K562 (cell line): ENCODE results near the gene PLAAT4. TPM values are rescaled to one million over a fixed set of nuclear protein-coding genes. Genes with fewer than 3 reads are reported as not detected.
A peak's percentile ranks its signal among the peaks of the same experiment; 100 is the strongest.

Source experiments
- ATAC-seq: fragments of 200-7000 bp; cut with Tn5 transposase; 3 replicates; pipeline ENCODE4 v1.9.1; 2020; ENCODE audit warnings: moderate library complexity
- BruUV-seq: library from RNA; stranded (reverse); fragments of 400-500 nt; replicated peaks from 2 replicates; lab custom pipeline; 2021; lab: Mats Ljungman, UMichigan
- CTCF ChIA-PET: fragments of 300-600 bp; formaldehyde crosslinking; extraction: SDS; loops from one replicate; lab custom pipeline; 2021; ENCODE audit warnings: low intra/inter-chr PET ratio; lab: Yijun Ruan, JAX
- POLR2A ChIA-PET: fragments of 300-600, 350-650 bp; sonication (Branson Sonifier 250); formaldehyde crosslinking; extraction: SDS; loops from one replicate; lab custom pipeline; 2021; ENCODE audit warnings: antibody characterized with exemption, inconsistent platforms; lab: Yijun Ruan, JAX
- DNase-seq, 4 experiments: peaks; one replicate each; pipeline versions ENCODE4 v3.0.0 to v3.0.0-alpha.2; 2011 to 2018; ENCODE audit warnings: low spot score in 3 of 4, mixed read lengths in 3 of 4; ENCODE audit errors: extremely low read depth in 1 of 4
- FAIRE-seq: peaks from 2 replicates; lab custom pipeline; 2011; peaks lifted over from hg19 to GRCh38; lab: Jason Lieb, UNC
- H2AFZ ChIP-seq: 2 replicates; pipeline ENCODE4 v1.6.0; 2011; ENCODE audit warnings: low read depth, low read length, control low read depth, inconsistent platforms
- H3K27ac ChIP-seq: fragments of 200-600 bp; 3 replicates; pipeline ENCODE4 v1.8.0; 2011; ENCODE audit warnings: low read depth, mild to moderate bottlenecking, control low read depth, inconsistent platforms, low read length, moderate library complexity, mixed read lengths; ENCODE audit errors: extremely low read depth
- H3K27me3 ChIP-seq, 2 experiments: fragments of 300-600 bp in 1 of 2; 2 replicates in 1 of 2; 3 replicates in 1 of 2; pipeline versions ENCODE4 v1.6.0 to v1.8.0; 2011; ENCODE audit warnings: inconsistent platforms in 2 of 2, low read length in 2 of 2, mild to moderate bottlenecking in 1 of 2, mixed read lengths in 1 of 2, moderate library complexity in 1 of 2; ENCODE audit not compliant: control insufficient read depth in 2 of 2, insufficient read depth in 2 of 2
- H3K36me3 ChIP-seq: fragments of 300-600 bp; 3 replicates; pipeline ENCODE4 v1.8.0; 2011; ENCODE audit warnings: mild to moderate bottlenecking, low read length, inconsistent platforms; ENCODE audit not compliant: control insufficient read depth, insufficient read depth
- H3K4me1 ChIP-seq, 2 experiments: fragments of 200-600 bp in 1 of 2; replicated peaks in 1 of 2; 2 replicates in 1 of 2; 3 replicates in 1 of 2; pipeline versions ENCODE4 v1.5.1 to v1.8.0; 2011; ENCODE audit warnings: inconsistent platforms in 2 of 2, low read length in 2 of 2, mild to moderate bottlenecking in 1 of 2, mixed read lengths in 1 of 2, moderate library complexity in 1 of 2; ENCODE audit not compliant: control insufficient read depth in 2 of 2, insufficient read depth in 2 of 2
- H3K4me2 ChIP-seq: 2 replicates; pipeline ENCODE4 v1.6.1; 2011; ENCODE audit warnings: low read length, control low read depth, inconsistent platforms, mixed read lengths; ENCODE audit not compliant: insufficient read depth
- H3K4me3 ChIP-seq: fragments of 200-600 bp; sonication (generic), shearing (Covaris generic); 2 replicates; pipeline ENCODE4 v1.5.1; 2016; ENCODE audit warnings: control low read depth, inconsistent platforms
- H3K79me2 ChIP-seq: fragments of 200-600 bp; 3 replicates; pipeline ENCODE4 v1.8.0; 2011; ENCODE audit warnings: low read length, inconsistent platforms; ENCODE audit not compliant: control insufficient read depth, insufficient read depth
- H3K9ac ChIP-seq, 2 experiments: 2 replicates each; pipeline versions ENCODE4 v1.6.0 to v1.6.1; 2011; ENCODE audit warnings: low read depth in 2 of 2, low read length in 2 of 2, control low read depth in 1 of 2, inconsistent platforms in 1 of 2, mild to moderate bottlenecking in 1 of 2, mixed read lengths in 1 of 2; ENCODE audit not compliant: insufficient read depth in 1 of 2
- H3K9me1 ChIP-seq: one replicate; pipeline ENCODE4 v1.6.0; 2011; ENCODE audit warnings: inconsistent platforms, mild to moderate bottlenecking, low read length, moderate library complexity; ENCODE audit not compliant: control insufficient read depth, insufficient read depth
- H3K9me3 ChIP-seq: replicated peaks from 2 replicates; pipeline ENCODE4 v1.5.1; 2011; ENCODE audit warnings: low read depth, low read length, inconsistent platforms; ENCODE audit not compliant: control insufficient read depth, insufficient read depth
- H4K20me1 ChIP-seq: replicated peaks from 2 replicates; pipeline ENCODE4 v1.6.1; 2011; ENCODE audit warnings: low read length, inconsistent platforms, mixed read lengths; ENCODE audit not compliant: control insufficient read depth, insufficient read depth
- PML ChIP-seq: IDR thresholded peaks from 2 replicates; pipeline ENCODE4 v1.6.1; 2012; ENCODE audit warnings: low read length, inconsistent platforms
- POLR3A ChIP-seq: IDR thresholded peaks from 2 replicates; pipeline ENCODE4 v1.6.1; 2011; ENCODE audit warnings: borderline replicate concordance, mild to moderate bottlenecking, moderate library complexity; ENCODE audit not compliant: insufficient read length, insufficient read depth; ENCODE audit errors: extremely low read depth
- ZNF174 ChIP-seq: fragments of 250-450 bp; sonication (Bioruptor Pico); IDR thresholded peaks from 2 replicates; pipeline ENCODE4 v1.4.0; 2020; ENCODE audit warnings: mild to moderate bottlenecking
- WGBS: fragments of 100-300 bp; shearing (Covaris generic); methylation state at CpG from one replicate; pipeline ENCODE4 v1.1.6; 2016; ENCODE audit warnings: low coverage, mixed read lengths; ENCODE audit not compliant: insufficient coverage; ENCODE audit errors: missing lambda C conversion rate; 5-methylcytosine and 5-hydroxymethylcytosine counted together
- in situ Hi-C: fragments of 300-500 bp; cut with MboI; formaldehyde crosslinking; loops from 4 replicates; pipeline ENCODE4 v1.15.0; 2018; ENCODE audit warnings: inconsistent platforms, mixed read lengths
- intact Hi-C: fragments of 100-400 bp; cut with micrococcal nuclease; formaldehyde crosslinking; loops from 2 replicates; pipeline ENCODE4 v1.14.2; 2022
- polyA plus RNA-seq, 8 experiments: library from polyadenylated mRNA; depleted of rRNA in 4 of 8; stranded (reverse) in 5 of 8; unstranded in 3 of 8; fragments of >200 nt; fragmentation: Nextera tagmentation in 2 of 8; fragmentation: Illumina TruSeq in 1 of 8; extraction: Ambion mirVana in 2 of 8; extraction: Trizol in 1 of 8; gene quantifications; 2 replicates each; pipeline versions ENCODE4 v1.2.1 to v1.2.3, GENCODE V29; 2011 to 2014; ENCODE audit warnings: inconsistent platforms in 1 of 8, missing spikeins in 1 of 8
- total RNA-seq, 7 experiments: library from RNA; depleted of rRNA in 6 of 7; stranded (reverse); fragments of >200 nt in 6 of 7; fragmentation: Illumina TruSeq in 2 of 7; extraction: Trizol in 2 of 7; gene quantifications; 2 replicates each; pipeline versions ENCODE4 v1.2.1 to v1.2.3, GENCODE V29; 2011 to 2021; ENCODE audit warnings: low replicate concordance in 1 of 7
- TF ChIP-seq, protein P1 (sequence below): fragments of 450-650 bp; IDR thresholded peaks from 2 replicates; pipeline ENCODE4 v1.6.1; 2016; ENCODE audit warnings: antibody characterized with exemption
- TF ChIP-seq, protein P2 (sequence below), 2 experiments: fragments of 450-650 bp in 1 of 2; sonication (generic) in 1 of 2; formaldehyde crosslinking in 1 of 2; IDR thresholded peaks in 1 of 2; conservative IDR thresholded peaks in 1 of 2; 2 replicates each; pipeline versions ENCODE4 v1.6.1 to v1.8.1; 2016 to 2023; ENCODE audit warnings: mild to moderate bottlenecking in 2 of 2, moderate library complexity in 2 of 2, inconsistent platforms in 1 of 2, missing genetic modification reagents in 1 of 2

Gene PLAAT4
- total and polyA plus RNA-seq, 9 of the 15 experiments (the other 6 are each of a cell fraction or from before 2014, with no cell fraction given) = 0.54 to 3.0 (median 1.3) TPM; not detected in 1

DNA sequence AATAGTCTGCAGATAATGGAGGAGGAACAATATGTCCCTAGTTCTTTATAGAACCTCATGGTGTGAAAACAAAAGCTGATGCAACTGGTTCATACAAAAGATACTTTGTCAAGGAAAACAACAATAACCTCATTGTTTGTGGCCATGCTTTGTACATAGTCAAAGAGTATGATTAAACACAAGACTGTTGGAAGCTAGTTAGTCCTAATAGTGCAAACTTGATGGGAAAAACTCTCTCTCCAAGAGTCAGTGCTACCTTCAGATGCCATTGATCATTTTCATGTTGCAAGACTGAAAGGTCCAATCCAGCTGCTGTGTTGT, 46.7 kb downstream of the PLAAT4 start:
- Histone ChIP-seq H3K27me3 (0 out of 5 replicates have a peak, but pooled peaks cover 0 to 4% of the 10 kb centered on the region in 2 experiments), H3K9me3 (peaks cover 4% of the 10 kb centered on the region; the same call in 1 of the 2 replicates), H3K4me1 (peaks cover 0 to 7% of the 10 kb centered on the region in 2 experiments; a peak in 3 of 5 replicates), H3K79me2 (no peaks in the 10 kb centered on the region), H2AFZ (no peak overlapping the region), H3K36me3 (no peaks in the 10 kb centered on the region), H3K4me3 (no peak overlapping the region), H4K20me1 (no peaks in the 10 kb centered on the region), H3K9me1 (no peaks in the 10 kb centered on the region), H3K4me2 (no peak overlapping the region), H3K9ac (no peak overlapping the region), H3K27ac (no peak overlapping the region)
- peak; percentile 1 for TF ChIP-seq POLR3A
- no peak for TF ChIP-seq ZNF174 (CRISPR knock-in tag)
- POLR2A ChIA-PET = interaction anchor here (0.6 to 2.4 kb wide), 3 partner anchors 9 to 30 kb away, joined by 3 to 7 read pairs (median 6); no protein-coding TSS in a partner anchor
- no peak for FAIRE-seq
- CTCF ChIA-PET = no interaction called here
- intact Hi-C loops (loop anchor here (2.0 kb wide), 1 partner anchor 67 kb away; no protein-coding TSS in a partner anchor), in situ Hi-C loops (no loop called here)
- BruUV-seq = no TSS peak
- DNase-seq = no peak
- no peak for ATAC-seq

DNA sequence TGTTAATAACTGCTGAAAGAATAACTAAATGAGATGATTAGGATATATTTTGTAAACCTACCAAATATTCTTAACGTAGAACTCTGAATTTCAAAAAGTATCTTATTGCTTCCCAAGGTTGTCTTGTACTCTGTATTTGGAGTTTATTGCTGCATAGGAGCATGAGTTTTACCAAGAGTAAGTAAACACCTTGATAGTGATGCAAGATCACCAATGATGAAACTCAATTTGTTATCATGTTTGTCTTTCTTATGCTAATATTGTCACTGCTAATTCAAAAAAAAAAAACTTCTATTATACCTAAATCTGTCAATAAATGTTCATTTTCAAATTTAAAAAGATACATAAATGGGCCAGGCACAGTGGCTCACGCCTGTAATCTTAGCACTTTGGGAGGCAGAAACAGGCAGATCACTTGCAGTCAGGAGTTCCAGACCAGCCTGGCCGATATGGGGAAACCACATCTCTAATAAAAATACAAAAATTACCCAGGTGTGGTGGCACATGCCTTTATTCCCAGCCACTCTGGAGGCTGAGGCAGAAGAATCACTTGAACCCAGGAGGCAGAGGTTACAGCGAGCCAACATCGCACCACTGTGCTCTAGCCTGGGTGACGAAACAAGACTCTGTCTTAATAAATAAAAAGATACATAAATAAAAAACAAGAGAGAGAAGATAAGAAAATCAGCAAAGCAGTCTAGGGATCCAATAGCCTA, 50.0 kb downstream of the PLAAT4 start:
- no peaks in the 10 kb centered on the region for H3K36me3 ChIP-seq
- H3K4me2 ChIP-seq = no peak overlapping the region
- H4K20me1 ChIP-seq = no peaks in the 10 kb centered on the region
- intact Hi-C loops = no loop called here
- no peak overlapping the region for H3K4me3 ChIP-seq
- POLR2A ChIA-PET = no interaction called here
- DNase-seq (no peak), FAIRE-seq (no peak), ATAC-seq (no peak)
- WGBS = 23% methylated on average over 6 of the region's 6 CpGs
- H3K9me1 ChIP-seq = no peaks in the 10 kb centered on the region
- CTCF ChIA-PET = no interaction called here
- no TSS peak for BruUV-seq
- in situ Hi-C loops = no loop called here
- H3K4me1 ChIP-seq = peaks cover 0 to 10% of the 10 kb centered on the region in 2 experiments; a peak in 3 of 5 replicates
- TF ChIP-seq, protein P1, sequence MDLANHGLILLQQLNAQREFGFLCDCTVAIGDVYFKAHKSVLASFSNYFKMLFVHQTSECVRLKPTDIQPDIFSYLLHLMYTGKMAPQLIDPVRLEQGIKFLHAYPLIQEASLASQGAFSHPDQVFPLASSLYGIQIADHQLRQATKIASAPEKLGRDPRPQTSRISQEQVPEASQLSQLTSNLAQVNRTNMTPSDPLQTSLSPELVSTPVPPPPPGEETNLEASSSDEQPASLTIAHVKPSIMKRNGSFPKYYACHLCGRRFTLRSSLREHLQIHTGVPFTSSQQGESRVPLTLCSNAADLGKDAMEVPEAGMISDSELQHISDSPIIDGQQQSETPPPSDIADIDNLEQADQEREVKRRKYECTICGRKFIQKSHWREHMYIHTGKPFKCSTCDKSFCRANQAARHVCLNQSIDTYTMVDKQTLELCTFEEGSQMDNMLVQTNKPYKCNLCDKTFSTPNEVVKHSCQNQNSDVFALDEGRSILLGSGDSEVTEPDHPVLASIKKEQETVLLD = no peak
- TF ChIP-seq POLR3A (no peak), PML (no peak)
- TF ChIP-seq, protein P2, sequence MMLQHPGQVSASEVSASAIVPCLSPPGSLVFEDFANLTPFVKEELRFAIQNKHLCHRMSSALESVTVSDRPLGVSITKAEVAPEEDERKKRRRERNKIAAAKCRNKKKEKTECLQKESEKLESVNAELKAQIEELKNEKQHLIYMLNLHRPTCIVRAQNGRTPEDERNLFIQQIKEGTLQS (IDR thresholded peaks at IDR 0.05) = peak; percentile 43; the same call in 1 of the 2 replicates
- TF ChIP-seq, protein P2 (CRISPR knock-in tag; conservative IDR thresholded peaks at IDR 0.05) = no peak
- TF ChIP-seq, all 486 proteins: peak for 1
- Histone ChIP-seq H3K27ac (no peak overlapping the region), H3K9ac (no peak overlapping the region), H3K27me3 (peaks cover 11 to 26% of the 10 kb centered on the region in 2 experiments; a peak in 3 of 5 replicates), H2AFZ (no peak overlapping the region), H3K9me3 (0 out of 2 replicates have a peak, but pooled peaks cover 2% of the 10 kb centered on the region), H3K79me2 (no peaks in the 10 kb centered on the region)
